ENCODE results near the gene DLGAP1.

GRCh38 chr18:3898861-3899613 lies 556.1 kb downstream of the DLGAP1 start:
- TF ChIP-seq CTCF (conservative IDR thresholded peaks at IDR 0.05; ENCODE audit: low read depth, low read length), result no peak
- no peak for TF ChIP-seq POLR2A (IDR thresholded peaks at IDR 0.05; ENCODE audit: low read depth, low read length)
- no peak for TF ChIP-seq RFX5 (IDR thresholded peaks at IDR 0.05; ENCODE audit: low read depth, low read length)
- TF ChIP-seq RAD21 (IDR thresholded peaks at IDR 0.05; ENCODE audit: low read length), result no peak
- TF ChIP-seq ELK1 (IDR thresholded peaks at IDR 0.05; ENCODE audit: borderline replicate concordance, low read depth, low read length), result no peak
- TF ChIP-seq USF2 (IDR thresholded peaks at IDR 0.05; ENCODE audit: low read depth, low read length), result no peak
- TF ChIP-seq RCOR1 (IDR thresholded peaks at IDR 0.05; ENCODE audit: insufficient replicate concordance, low read length), result no peak
- TF ChIP-seq MAFK (IDR thresholded peaks at IDR 0.05; ENCODE audit: low read depth, low read length), result no peak
- no peak for TF ChIP-seq CEBPB (IDR thresholded peaks at IDR 0.05; ENCODE audit: low read depth, low read length)
- no peak for TF ChIP-seq MAZ (IDR thresholded peaks at IDR 0.05; ENCODE audit: borderline replicate concordance, low read depth, low read length)
- TF ChIP-seq NFE2L2 (IDR thresholded peaks at IDR 0.05; ENCODE audit: low read depth, low read length), result no peak
